HL-60 (cell line): ENCODE data around the gene HOXC13.

Experiments
- DNase-seq, 2 experiments: peaks; one replicate each; pipeline ENCODE4 v3.0.0-alpha.2; 2010 to 2020; ENCODE audit warnings: low read depth in 1 of 2, low spot score in 1 of 2
- H3K27ac ChIP-seq: fragments of 250-450 bp; sonication (Bioruptor Pico); replicated peaks from 2 replicates; pipeline ENCODE4 v1.5.1; 2020; ENCODE audit warnings: mild to moderate bottlenecking, moderate library complexity
- H3K27me3 ChIP-seq: fragments of 250-450 bp; sonication (Bioruptor Pico); 2 replicates; pipeline ENCODE4 v1.5.1; 2021; ENCODE audit warnings: mild to moderate bottlenecking, moderate library complexity; ENCODE audit not compliant: insufficient read depth, poor library complexity, severe bottlenecking
- H3K4me3 ChIP-seq: replicated peaks from 2 replicates; pipeline ENCODE4 v1.5.1; 2011; ENCODE audit warnings: mild to moderate bottlenecking, control low read depth, low read length; ENCODE audit not compliant: insufficient read depth
- GABPA ChIP-seq: IDR thresholded peaks from 2 replicates; pipeline ENCODE4 v1.6.1; 2012; ENCODE audit warnings: low read depth
- POLR2AphosphoS5 ChIP-seq: IDR thresholded peaks from 2 replicates; pipeline ENCODE4 v1.6.1; 2012; ENCODE audit warnings: low read depth
- SPI1 ChIP-seq: IDR thresholded peaks from 2 replicates; pipeline ENCODE4 v1.6.1; 2012; ENCODE audit warnings: low read depth, mild to moderate bottlenecking, borderline replicate concordance
- TF ChIP-seq, protein P1 (sequence below): IDR thresholded peaks from 2 replicates; pipeline ENCODE4 v1.6.1; 2012; ENCODE audit warnings: low read depth; ENCODE audit not compliant: insufficient replicate concordance
- TF ChIP-seq, protein P2 (sequence below): IDR thresholded peaks from one replicate; pipeline ENCODE4 v1.5.1; 2011; ENCODE audit warnings: low read length, control low read depth, inconsistent platforms; ENCODE audit not compliant: insufficient read depth

HOXC13 gene

DNA sequence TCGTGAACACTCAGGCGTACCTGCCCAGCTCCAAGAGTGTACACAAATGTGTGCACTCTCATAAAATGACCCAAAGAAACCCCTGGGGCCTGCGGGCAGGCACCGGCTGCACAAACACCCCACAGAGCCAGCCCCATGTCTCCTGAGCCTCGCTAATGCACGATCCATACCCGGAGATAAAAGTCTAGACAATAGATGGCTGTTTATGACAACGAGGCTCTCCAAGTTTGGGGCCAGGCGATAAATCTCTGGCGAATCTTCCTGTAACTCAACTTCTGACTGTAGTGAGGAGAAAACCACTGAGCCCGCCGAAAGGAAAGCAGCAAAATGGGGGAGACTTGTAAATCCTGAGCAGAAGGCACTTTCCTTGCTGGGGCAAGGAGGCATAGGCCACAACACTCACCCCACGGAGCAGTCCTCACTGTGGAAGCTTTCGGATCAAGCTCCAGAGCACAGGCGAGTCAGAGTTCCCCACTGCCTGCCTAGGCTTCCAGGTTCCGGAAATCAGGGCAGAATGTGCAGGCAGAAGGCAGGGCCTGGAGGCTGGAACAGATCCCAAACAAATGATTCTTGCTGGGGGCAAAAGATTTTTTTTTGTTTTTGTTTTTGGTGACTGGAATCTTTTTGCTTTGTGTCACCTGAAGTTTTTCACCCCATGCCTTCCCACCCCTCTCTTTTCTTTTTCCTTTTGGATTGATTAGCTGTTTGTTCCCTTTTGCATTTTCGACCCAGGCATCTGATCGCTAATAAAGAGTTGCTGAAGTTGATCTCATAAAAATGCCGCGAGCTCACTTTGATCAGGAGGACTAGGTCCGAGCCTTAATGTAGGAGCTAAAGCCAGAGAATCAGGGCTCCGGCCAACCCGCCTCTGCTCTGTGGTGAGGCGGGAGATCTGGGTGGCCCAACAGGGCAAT is 29.8 kb downstream of the HOXC13 start:
- TF ChIP-seq SPI1 (no peak), GABPA (no peak), POLR2AphosphoS5 (no peak)
- TF ChIP-seq, protein P1, sequence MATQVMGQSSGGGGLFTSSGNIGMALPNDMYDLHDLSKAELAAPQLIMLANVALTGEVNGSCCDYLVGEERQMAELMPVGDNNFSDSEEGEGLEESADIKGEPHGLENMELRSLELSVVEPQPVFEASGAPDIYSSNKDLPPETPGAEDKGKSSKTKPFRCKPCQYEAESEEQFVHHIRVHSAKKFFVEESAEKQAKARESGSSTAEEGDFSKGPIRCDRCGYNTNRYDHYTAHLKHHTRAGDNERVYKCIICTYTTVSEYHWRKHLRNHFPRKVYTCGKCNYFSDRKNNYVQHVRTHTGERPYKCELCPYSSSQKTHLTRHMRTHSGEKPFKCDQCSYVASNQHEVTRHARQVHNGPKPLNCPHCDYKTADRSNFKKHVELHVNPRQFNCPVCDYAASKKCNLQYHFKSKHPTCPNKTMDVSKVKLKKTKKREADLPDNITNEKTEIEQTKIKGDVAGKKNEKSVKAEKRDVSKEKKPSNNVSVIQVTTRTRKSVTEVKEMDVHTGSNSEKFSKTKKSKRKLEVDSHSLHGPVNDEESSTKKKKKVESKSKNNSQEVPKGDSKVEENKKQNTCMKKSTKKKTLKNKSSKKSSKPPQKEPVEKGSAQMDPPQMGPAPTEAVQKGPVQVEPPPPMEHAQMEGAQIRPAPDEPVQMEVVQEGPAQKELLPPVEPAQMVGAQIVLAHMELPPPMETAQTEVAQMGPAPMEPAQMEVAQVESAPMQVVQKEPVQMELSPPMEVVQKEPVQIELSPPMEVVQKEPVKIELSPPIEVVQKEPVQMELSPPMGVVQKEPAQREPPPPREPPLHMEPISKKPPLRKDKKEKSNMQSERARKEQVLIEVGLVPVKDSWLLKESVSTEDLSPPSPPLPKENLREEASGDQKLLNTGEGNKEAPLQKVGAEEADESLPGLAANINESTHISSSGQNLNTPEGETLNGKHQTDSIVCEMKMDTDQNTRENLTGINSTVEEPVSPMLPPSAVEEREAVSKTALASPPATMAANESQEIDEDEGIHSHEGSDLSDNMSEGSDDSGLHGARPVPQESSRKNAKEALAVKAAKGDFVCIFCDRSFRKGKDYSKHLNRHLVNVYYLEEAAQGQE = no peak
- TF ChIP-seq, protein P2, sequence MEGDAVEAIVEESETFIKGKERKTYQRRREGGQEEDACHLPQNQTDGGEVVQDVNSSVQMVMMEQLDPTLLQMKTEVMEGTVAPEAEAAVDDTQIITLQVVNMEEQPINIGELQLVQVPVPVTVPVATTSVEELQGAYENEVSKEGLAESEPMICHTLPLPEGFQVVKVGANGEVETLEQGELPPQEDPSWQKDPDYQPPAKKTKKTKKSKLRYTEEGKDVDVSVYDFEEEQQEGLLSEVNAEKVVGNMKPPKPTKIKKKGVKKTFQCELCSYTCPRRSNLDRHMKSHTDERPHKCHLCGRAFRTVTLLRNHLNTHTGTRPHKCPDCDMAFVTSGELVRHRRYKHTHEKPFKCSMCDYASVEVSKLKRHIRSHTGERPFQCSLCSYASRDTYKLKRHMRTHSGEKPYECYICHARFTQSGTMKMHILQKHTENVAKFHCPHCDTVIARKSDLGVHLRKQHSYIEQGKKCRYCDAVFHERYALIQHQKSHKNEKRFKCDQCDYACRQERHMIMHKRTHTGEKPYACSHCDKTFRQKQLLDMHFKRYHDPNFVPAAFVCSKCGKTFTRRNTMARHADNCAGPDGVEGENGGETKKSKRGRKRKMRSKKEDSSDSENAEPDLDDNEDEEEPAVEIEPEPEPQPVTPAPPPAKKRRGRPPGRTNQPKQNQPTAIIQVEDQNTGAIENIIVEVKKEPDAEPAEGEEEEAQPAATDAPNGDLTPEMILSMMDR = no peak
- no peak for DNase-seq
- Histone ChIP-seq H3K27ac (no peak overlapping the region), H3K4me3 (no peak overlapping the region), H3K27me3 (peaks cover 100% of the 10 kb centered on the region)

DNA sequence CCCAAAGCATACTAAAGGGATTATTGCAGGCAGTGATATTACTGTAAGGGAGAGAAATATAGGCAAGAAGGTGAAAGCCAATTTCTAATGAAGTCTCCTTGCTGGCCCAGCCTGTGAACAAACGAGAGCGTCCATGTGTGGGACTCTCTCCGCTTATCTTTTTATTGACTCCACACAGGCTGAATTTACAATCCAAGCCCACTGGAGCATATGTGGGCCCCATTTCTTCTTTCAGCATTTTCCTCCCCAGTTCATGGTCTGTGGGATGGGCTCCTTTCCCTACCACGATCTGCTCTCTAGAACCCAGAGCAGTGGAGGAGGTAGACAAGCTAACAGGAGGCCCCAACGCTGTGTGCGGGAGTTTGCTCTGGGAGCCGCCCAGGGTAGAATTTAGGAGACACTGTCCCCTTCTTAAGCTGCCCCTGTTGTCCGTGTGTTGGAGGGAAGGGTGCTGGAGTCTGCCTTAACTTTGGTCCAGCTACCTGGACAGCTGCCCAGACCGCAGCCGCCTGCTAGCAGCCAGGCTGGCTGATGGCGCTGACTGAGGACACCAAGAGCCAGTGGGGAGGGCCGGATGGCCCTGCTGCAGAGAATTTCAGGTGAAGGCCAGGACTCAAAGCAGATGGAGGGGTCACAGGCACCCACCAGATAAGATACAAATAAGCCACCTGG is 31.1 kb downstream of the HOXC13 start:
- no peak for DNase-seq
- Histone ChIP-seq H3K27ac (no peak overlapping the region), H3K27me3 (peaks cover 98% of the 10 kb centered on the region), H3K4me3 (no peak overlapping the region)
- TF ChIP-seq GABPA = no peak
- TF ChIP-seq POLR2AphosphoS5 = no peak
- TF ChIP-seq, protein P1 = no peak
- no peak for TF ChIP-seq SPI1
- TF ChIP-seq, protein P2 = no peak

DNA sequence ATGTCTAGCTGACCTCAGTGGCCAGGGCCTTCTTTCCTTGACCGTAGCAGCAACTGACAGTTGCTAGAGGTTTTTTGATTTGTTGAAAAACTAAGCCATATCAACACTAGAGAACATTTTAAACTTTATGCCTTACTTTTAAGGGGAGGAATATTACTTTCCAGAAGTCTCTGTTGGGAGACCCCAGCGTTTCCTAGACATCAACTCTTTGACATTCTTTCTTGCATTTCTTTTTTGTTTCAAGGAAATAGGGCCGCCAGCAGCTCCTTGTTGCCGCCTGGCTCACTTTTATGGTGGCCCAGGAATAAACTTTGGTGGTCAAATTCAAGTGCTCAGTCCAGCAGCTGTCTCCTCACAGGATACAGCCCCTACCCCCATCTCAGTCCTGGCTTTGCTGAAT is 31.8 kb downstream of the HOXC13 start:
- Histone ChIP-seq H3K27me3 (peaks cover 98% of the 10 kb centered on the region), H3K4me3 (no peak overlapping the region), H3K27ac (no peak overlapping the region)
- no peak for DNase-seq
- TF ChIP-seq SPI1 = no peak
- TF ChIP-seq GABPA = no peak
- TF ChIP-seq, protein P2 = no peak
- TF ChIP-seq, protein P1 = no peak
- no peak for TF ChIP-seq POLR2AphosphoS5
